Esophagus squamous epithelium (tissue), 4 donors: Measurements from ENCODE around the gene FGGY.

Source experiments
- POLR2A ChIP-seq, 4 donors: fragments of 450-650 bp; IDR thresholded peaks; one replicate each; pipeline ENCODE4 v1.6.1; 2017; ENCODE audit warnings: antibody characterized with exemption in 4 of 4, mild to moderate bottlenecking in 4 of 4, moderate library complexity in 3 of 4
- TF ChIP-seq, protein P1 (sequence below), 6 experiments: fragments of 450-650 bp in 4 of 6; fragments of 200-600 bp in 2 of 6; sonication (generic) in 2 of 6; IDR thresholded peaks; one replicate each; pipeline ENCODE4 v1.5.1; 2016 to 2019; ENCODE audit warnings: antibody characterized with exemption in 6 of 6, mild to moderate bottlenecking in 4 of 6, moderate library complexity in 4 of 6

DNA sequence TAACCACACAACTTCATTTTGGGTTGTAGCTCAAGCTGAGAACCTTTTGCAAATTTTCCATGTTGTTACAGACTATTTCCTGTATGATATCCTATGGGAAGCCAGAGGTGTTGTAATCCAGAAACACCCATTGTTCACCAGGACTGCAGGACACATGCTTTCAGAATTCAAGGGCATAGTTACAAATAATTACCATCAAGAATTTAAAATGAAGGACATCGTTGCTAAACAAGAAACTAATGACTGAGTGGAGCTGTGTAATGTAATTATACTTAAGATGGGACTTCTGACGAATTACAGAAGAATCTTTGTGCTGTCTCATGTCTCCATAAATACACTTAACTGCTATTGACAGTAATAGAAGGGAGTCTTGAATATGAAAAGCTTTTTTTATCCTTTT is 470.2 kb downstream of the FGGY start:
- TF ChIP-seq, protein P1, sequence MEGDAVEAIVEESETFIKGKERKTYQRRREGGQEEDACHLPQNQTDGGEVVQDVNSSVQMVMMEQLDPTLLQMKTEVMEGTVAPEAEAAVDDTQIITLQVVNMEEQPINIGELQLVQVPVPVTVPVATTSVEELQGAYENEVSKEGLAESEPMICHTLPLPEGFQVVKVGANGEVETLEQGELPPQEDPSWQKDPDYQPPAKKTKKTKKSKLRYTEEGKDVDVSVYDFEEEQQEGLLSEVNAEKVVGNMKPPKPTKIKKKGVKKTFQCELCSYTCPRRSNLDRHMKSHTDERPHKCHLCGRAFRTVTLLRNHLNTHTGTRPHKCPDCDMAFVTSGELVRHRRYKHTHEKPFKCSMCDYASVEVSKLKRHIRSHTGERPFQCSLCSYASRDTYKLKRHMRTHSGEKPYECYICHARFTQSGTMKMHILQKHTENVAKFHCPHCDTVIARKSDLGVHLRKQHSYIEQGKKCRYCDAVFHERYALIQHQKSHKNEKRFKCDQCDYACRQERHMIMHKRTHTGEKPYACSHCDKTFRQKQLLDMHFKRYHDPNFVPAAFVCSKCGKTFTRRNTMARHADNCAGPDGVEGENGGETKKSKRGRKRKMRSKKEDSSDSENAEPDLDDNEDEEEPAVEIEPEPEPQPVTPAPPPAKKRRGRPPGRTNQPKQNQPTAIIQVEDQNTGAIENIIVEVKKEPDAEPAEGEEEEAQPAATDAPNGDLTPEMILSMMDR (IDR thresholded peaks at IDR 0.05) = no peak
- no peak for TF ChIP-seq POLR2A (IDR thresholded peaks at IDR 0.05)
